H1 (cell line): ENCODE data around the gene MEIS2. TPM values are rescaled to one million over a fixed set of nuclear protein-coding genes. Genes with fewer than 3 reads are reported as not detected.

Experiments
- CTCF ChIA-PET: fragments of 300-600 bp; sonication (Branson Sonifier 250); formaldehyde crosslinking; loops from one replicate; lab custom pipeline; 2021; ENCODE audit not compliant: partially characterized antibody; lab: Charles Lee
- POLR2A ChIA-PET: fragments of 300-600 bp; sonication (Branson Sonifier 250); formaldehyde crosslinking; loops from one replicate; lab custom pipeline; 2021; ENCODE audit warnings: inconsistent platforms; ENCODE audit not compliant: partially characterized antibody; lab: Charles Lee
- DNase-seq, 2 experiments: peaks; one replicate each; pipeline versions ENCODE4 v3.0.0 to v3.0.0-alpha.2; 2010 to 2022; ENCODE audit warnings: low spot score in 2 of 2, low read depth in 1 of 2, mixed read lengths in 1 of 2
- FAIRE-seq: peaks from 2 replicates; lab custom pipeline; 2011; peaks lifted over from hg19 to GRCh38; lab: Jason Lieb, UNC
- H2AFZ ChIP-seq: 2 replicates; pipeline ENCODE4 v1.8.1; 2012; ENCODE audit warnings: low read length, inconsistent platforms
- H2AK5ac ChIP-seq: 2 replicates; pipeline ENCODE4 v1.6.1; 2013; ENCODE audit warnings: low read depth, low read length
- H2BK120ac ChIP-seq: replicated peaks from 2 replicates; pipeline ENCODE3; 2013; ENCODE audit warnings: low read depth, low read length, inconsistent platforms
- H2BK12ac ChIP-seq: 2 replicates; pipeline ENCODE4 v1.6.1; 2013; ENCODE audit warnings: low read depth, low read length
- H2BK15ac ChIP-seq: 2 replicates; pipeline ENCODE4 v1.6.1; 2013; ENCODE audit warnings: low read length
- H2BK20ac ChIP-seq: 2 replicates; pipeline ENCODE4 v1.6.1; 2013; ENCODE audit warnings: low read length
- H2BK5ac ChIP-seq: 2 replicates; pipeline ENCODE4 v1.6.1; 2013; ENCODE audit warnings: low read depth, low read length
- H3K14ac ChIP-seq: 2 replicates; pipeline ENCODE4 v1.6.1; 2013; ENCODE audit warnings: inconsistent platforms; ENCODE audit not compliant: insufficient read length
- H3K18ac ChIP-seq: 2 replicates; pipeline ENCODE4 v1.6.1; 2013; ENCODE audit warnings: low read length; ENCODE audit errors: extremely low read depth
- H3K23ac ChIP-seq: 2 replicates; pipeline ENCODE4 v1.6.1; 2013; ENCODE audit warnings: inconsistent platforms; ENCODE audit not compliant: insufficient read length
- H3K23me2 ChIP-seq: 2 replicates; pipeline ENCODE4 v1.6.1; 2013; ENCODE audit warnings: low read depth, low read length
- H3K27ac ChIP-seq: 2 replicates; pipeline ENCODE4 v1.6.1; 2011; ENCODE audit warnings: low read depth, low read length, inconsistent platforms
- H3K27me3 ChIP-seq, 4 experiments: replicated peaks in 1 of 4; 1 replicate in 1 of 4; 2 replicates in 3 of 4; pipeline versions ENCODE4 v1.6.1 to v1.8.1; 2011 to 2013; ENCODE audit warnings: low read length in 3 of 4, mild to moderate bottlenecking in 3 of 4, inconsistent platforms in 2 of 4, mixed read lengths in 2 of 4, moderate library complexity in 1 of 4; ENCODE audit not compliant: control insufficient read depth in 3 of 4, insufficient read depth in 3 of 4; ENCODE audit errors: extremely low read depth in 1 of 4
- H3K36me3 ChIP-seq, 4 experiments: 2 replicates each; pipeline versions ENCODE4 v1.6.1 to v1.8.1; 2011 to 2013; ENCODE audit warnings: mild to moderate bottlenecking in 4 of 4, low read length in 3 of 4, moderate library complexity in 2 of 4, control low read depth in 1 of 4, inconsistent platforms in 1 of 4; ENCODE audit not compliant: insufficient read depth in 4 of 4, control insufficient read depth in 2 of 4
- H3K4ac ChIP-seq: replicated peaks from 2 replicates; pipeline ENCODE3; 2013; ENCODE audit warnings: low read length, low read depth, mixed read lengths, inconsistent platforms; ENCODE audit not compliant: insufficient read length
- H3K4me1 ChIP-seq, 4 experiments: replicated peaks in 1 of 4; 1 replicate in 1 of 4; 2 replicates in 3 of 4; pipeline versions ENCODE4 v1.6.1 to v1.8.1; 2011 to 2013; ENCODE audit warnings: low read length in 3 of 4, inconsistent platforms in 2 of 4, mixed read lengths in 1 of 4; ENCODE audit not compliant: insufficient read depth in 4 of 4, control insufficient read depth in 3 of 4
- H3K4me2 ChIP-seq, 2 experiments: 2 replicates each; pipeline versions ENCODE4 v1.6.1 to v1.8.1; 2011 to 2013; ENCODE audit warnings: low read depth in 2 of 2, low read length in 2 of 2, control low read depth in 1 of 2, inconsistent platforms in 1 of 2, mild to moderate bottlenecking in 1 of 2; ENCODE audit not compliant: insufficient read depth in 1 of 2
- H3K4me3 ChIP-seq, 4 experiments: fragments of 200-600, 300-600 bp in 1 of 4; sonication (generic), shearing (Covaris generic), sonication (Bioruptor Twin) in 1 of 4; 2 replicates each; pipeline versions ENCODE4 v1.5.1 to v1.8.1; 2011 to 2016; ENCODE audit warnings: low read length in 4 of 4, low read depth in 3 of 4, control low read depth in 2 of 4, inconsistent platforms in 2 of 4, mild to moderate bottlenecking in 2 of 4, mixed read lengths in 1 of 4, moderate library complexity in 1 of 4; ENCODE audit not compliant: insufficient read depth in 2 of 4; ENCODE audit errors: extremely low read depth in 1 of 4
- H3K56ac ChIP-seq: replicated peaks from 2 replicates; pipeline ENCODE3; 2013; ENCODE audit warnings: low read depth, mild to moderate bottlenecking, mixed read lengths, low read length, inconsistent platforms; ENCODE audit not compliant: insufficient read length
- H3K79me1 ChIP-seq: 2 replicates; pipeline ENCODE4 v1.6.1; 2013; ENCODE audit warnings: low read depth, low read length, control low read depth
- H3K79me2 ChIP-seq, 2 experiments: 2 replicates each; pipeline versions ENCODE4 v1.6.1 to v1.8.1; 2012 to 2013; ENCODE audit warnings: low read length in 2 of 2, mild to moderate bottlenecking in 2 of 2, inconsistent platforms in 1 of 2; ENCODE audit not compliant: insufficient read depth in 2 of 2, control insufficient read depth in 1 of 2
- H3K9ac ChIP-seq, 4 experiments: replicated peaks in 1 of 4; 1 replicate in 1 of 4; 2 replicates in 3 of 4; pipeline versions ENCODE4 v1.6.1 to v1.8.1; 2011 to 2013; ENCODE audit warnings: low read depth in 3 of 4, low read length in 3 of 4, control low read depth in 2 of 4, mild to moderate bottlenecking in 2 of 4, moderate library complexity in 2 of 4, inconsistent platforms in 1 of 4; ENCODE audit errors: extremely low read depth in 1 of 4
- H3K9me3 ChIP-seq, 2 experiments: 2 replicates each; pipeline versions ENCODE4 v1.6.1 to v1.8.1; 2012 to 2013; ENCODE audit warnings: mild to moderate bottlenecking in 2 of 2, moderate library complexity in 2 of 2, control low read depth in 1 of 2, inconsistent platforms in 1 of 2, low read depth in 1 of 2, low read length in 1 of 2, mixed read lengths in 1 of 2; ENCODE audit not compliant: insufficient read depth in 2 of 2
- H4K20me1 ChIP-seq, 2 experiments: replicated peaks in 1 of 2; 2 replicates each; pipeline versions ENCODE3 to v1.8.1; 2011 to 2013; ENCODE audit warnings: inconsistent platforms in 2 of 2, low read length in 2 of 2, mild to moderate bottlenecking in 1 of 2; ENCODE audit not compliant: insufficient read depth in 2 of 2, control insufficient read depth in 1 of 2
- H4K5ac ChIP-seq: 2 replicates; pipeline ENCODE4 v1.6.1; 2013; ENCODE audit warnings: low read length, low read depth, mixed read lengths, inconsistent platforms; ENCODE audit not compliant: insufficient read length
- H4K8ac ChIP-seq: 2 replicates; pipeline ENCODE4 v1.8.0; 2013; ENCODE audit warnings: mild to moderate bottlenecking, moderate library complexity, low read length, inconsistent platforms; ENCODE audit not compliant: insufficient read depth; ENCODE audit errors: extremely low read depth
- H4K91ac ChIP-seq: replicated peaks from 2 replicates; pipeline ENCODE3; 2013; ENCODE audit warnings: low read length, mixed read lengths, inconsistent platforms; ENCODE audit not compliant: insufficient read length
- CTBP2 ChIP-seq: IDR thresholded peaks from 2 replicates; pipeline ENCODE4 v1.7.0; 2011; ENCODE audit warnings: borderline replicate concordance, mild to moderate bottlenecking, moderate library complexity, mixed read lengths, low read length; ENCODE audit not compliant: insufficient read depth, insufficient read length
- E2F6 ChIP-seq: IDR thresholded peaks from 2 replicates; pipeline ENCODE4 v1.6.1; 2012; ENCODE audit warnings: inconsistent platforms
- HDAC2 ChIP-seq, 2 experiments: fragments of 300-600 bp in 1 of 2; sonication (generic) in 1 of 2; IDR thresholded peaks; 2 replicates each; pipeline ENCODE4 v1.6.1; 2011 to 2012; ENCODE audit warnings: low read depth in 2 of 2, low read length in 2 of 2, mild to moderate bottlenecking in 2 of 2, moderate library complexity in 2 of 2, borderline replicate concordance in 1 of 2, inconsistent platforms in 1 of 2
- KDM4A ChIP-seq: IDR thresholded peaks from one replicate; pipeline ENCODE4 v1.7.1; 2012; ENCODE audit warnings: low read depth, mild to moderate bottlenecking, moderate library complexity, low read length, inconsistent platforms; ENCODE audit not compliant: severe bottlenecking
- SUZ12 ChIP-seq: fragments of 200-600 bp; sonication (generic); IDR thresholded peaks from 2 replicates; pipeline ENCODE4 v1.6.1; 2012; ENCODE audit warnings: mild to moderate bottlenecking, inconsistent platforms, low read length, moderate library complexity, mixed read lengths
- TEAD4 ChIP-seq: IDR thresholded peaks from 2 replicates; pipeline ENCODE4 v1.6.1; 2012; ENCODE audit warnings: low read depth, low read length, inconsistent platforms, mixed read lengths
- WGBS, 2 experiments: shearing (Covaris generic) in 1 of 2; methylation state at CpG; one replicate each; pipeline versions ENCODE4 v1.1.6 to v1.1.7; 2013 to 2015; ENCODE audit warnings: low lambda C conversion rate in 2 of 2, mixed read lengths in 2 of 2, inconsistent platforms in 1 of 2, low coverage in 1 of 2, missing lambda C conversion rate in 1 of 2; ENCODE audit not compliant: insufficient replicate concordance in 2 of 2, insufficient coverage in 1 of 2, insufficient read length in 1 of 2; ENCODE audit errors: extremely low coverage in 1 of 2, missing lambda C conversion rate in 1 of 2; 5-methylcytosine and 5-hydroxymethylcytosine counted together
- polyA plus RNA-seq, 7 experiments: library from polyadenylated mRNA; depleted of rRNA in 3 of 7; stranded (reverse) in 5 of 7; unstranded in 2 of 7; fragments of >200 nt in 5 of 7; fragments of 200-250 nt in 2 of 7; gene quantifications; 1 replicate in 5 of 7; 2 replicates in 1 of 7; 4 replicates in 1 of 7; pipeline versions ENCODE4 v1.2.1 to v1.2.3, GENCODE V29; 2011 to 2013; ENCODE audit warnings: missing spikeins in 2 of 7, mixed read lengths in 2 of 7
- total RNA-seq: library from RNA; stranded (reverse); fragmentation: NEBNext Ultra II Directional; extraction: Animal tissue kit (Norgen Biotek cat#: 25700); gene quantifications from 2 replicates; pipeline ENCODE4 v1.2.1, GENCODE V29; 2021

Gene MEIS2
- total and polyA plus RNA-seq, 2 of the 8 experiments (the other 6 are each of a cell fraction or from before 2014, with no cell fraction given): 0.22 to 1.2 TPM

GRCh38 chr15:37080261-37080921 is 20.0 kb downstream of the MEIS2 start:
- Histone ChIP-seq H3K4me2 (no peak overlapping the region), H4K8ac (no peak overlapping the region), H3K14ac (no peak overlapping the region), H3K4me3 (no peak overlapping the region), H4K91ac (no peak overlapping the region), H3K9ac (no peak overlapping the region), H3K9me3 (no peaks in the 10 kb centered on the region), H2BK15ac (no peak overlapping the region), H4K5ac (no peak overlapping the region), H2BK120ac (no peak overlapping the region), H2AK5ac (no peak overlapping the region), H3K23me2 (no peaks in the 10 kb centered on the region), H3K27ac (no peak overlapping the region), H3K23ac (no peak overlapping the region), H3K18ac (no peak overlapping the region), H3K4me1 (peaks cover 0 to 7% (median 6%) of the 10 kb centered on the region in 4 experiments; a peak in 2 of 7 replicates), H3K56ac (no peak overlapping the region), H3K4ac (no peak overlapping the region), H3K79me2 (no peaks in the 10 kb centered on the region), H2BK12ac (no peak overlapping the region), H3K36me3 (no peaks in the 10 kb centered on the region; a peak in 1 of 8 replicates), H2BK5ac (no peak overlapping the region), H3K27me3 (no peaks in the 10 kb centered on the region), H2BK20ac (no peak overlapping the region), H2AFZ (no peak overlapping the region), H4K20me1 (no peaks in the 10 kb centered on the region), H3K79me1 (no peaks in the 10 kb centered on the region)
- DNase-seq (no peak), FAIRE-seq (peak; percentile 69)
- no peak for TF ChIP-seq TEAD4
- TF ChIP-seq SUZ12: no peak
- TF ChIP-seq E2F6: no peak
- TF ChIP-seq HDAC2 (IDR thresholded peaks at IDR 0.05; ENCODE audit: borderline replicate concordance in 1 of 2, low read depth in 2 of 2, low read length in 2 of 2): no peak
- TF ChIP-seq KDM4A: no peak
- TF ChIP-seq CTBP2: no peak
- 77% methylated on average over 5 of the region's 5 CpGs; no CpG with 5 or more reads in 1 of the 2 experiments for WGBS, 2 experiments
- CTCF ChIA-PET: interaction anchor here (1.4 kb wide), 1 partner anchor 197 kb away, joined by 5 read pairs; no protein-coding TSS in a partner anchor
- POLR2A ChIA-PET: no interaction called here
